HG02970 (cell line): ENCODE data around the gene PALLD.

ENCODE experiments used
- ATAC-seq: cut with Tn5 transposase; IDR thresholded peaks from one replicate; pipeline ENCODE4 v1.9.1; 2021; ENCODE audit warnings: mild to moderate bottlenecking, moderate library complexity, moderate number of reproducible peaks; ENCODE audit not compliant: unreplicated experiment, low FRiP score

PALLD gene

DNA sequence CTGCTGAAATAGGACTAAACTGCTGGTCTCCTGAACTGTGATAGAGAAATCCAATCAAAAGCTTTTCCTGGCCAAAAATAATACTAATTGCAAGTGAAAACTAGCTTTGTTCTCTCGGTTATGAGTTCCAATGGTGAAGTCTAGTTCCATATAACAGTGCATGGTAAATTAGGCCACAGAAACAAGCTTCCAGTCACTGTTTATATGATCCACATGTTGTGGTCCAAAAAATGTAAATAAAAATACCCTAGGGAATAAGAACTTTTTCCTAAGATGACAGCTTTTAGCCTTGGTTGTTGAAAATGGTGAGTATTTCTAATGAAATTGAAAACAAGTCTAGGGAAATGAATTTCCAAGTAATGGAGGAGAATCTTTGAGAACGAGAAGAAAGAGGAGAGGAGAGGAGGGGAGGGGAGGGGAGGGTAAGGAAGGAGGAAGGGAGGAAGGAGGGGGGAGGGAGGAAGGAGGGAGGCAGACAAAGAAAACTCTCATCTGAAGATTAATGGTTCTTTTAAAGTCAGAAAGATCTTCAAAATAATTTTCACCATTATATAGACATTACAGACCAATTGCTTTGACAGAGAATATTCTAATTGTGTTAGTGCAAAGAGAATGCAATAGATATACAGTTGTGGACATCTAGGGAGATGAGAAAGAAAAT is 26.1 kb downstream of the PALLD start:
- ATAC-seq, result no peak

DNA sequence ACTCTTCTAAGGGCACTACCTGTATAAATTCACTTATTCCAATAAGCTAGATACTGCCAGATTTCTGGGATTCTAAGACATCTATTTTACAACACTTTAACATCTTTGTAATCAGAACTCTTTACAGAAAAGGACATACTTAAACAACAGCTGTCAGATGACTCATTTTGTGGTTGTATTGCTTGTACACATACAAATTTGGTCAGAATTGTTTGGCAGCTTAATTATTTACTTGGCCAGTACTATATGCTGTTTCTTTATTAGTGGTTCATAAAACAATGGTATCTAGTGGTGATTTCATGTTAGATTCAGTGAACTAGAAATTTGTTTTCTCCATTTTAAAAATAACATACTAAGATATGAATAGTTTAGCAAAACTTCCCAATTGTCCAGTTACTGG is 27.2 kb downstream of the PALLD start:
- ATAC-seq, result no peak

DNA sequence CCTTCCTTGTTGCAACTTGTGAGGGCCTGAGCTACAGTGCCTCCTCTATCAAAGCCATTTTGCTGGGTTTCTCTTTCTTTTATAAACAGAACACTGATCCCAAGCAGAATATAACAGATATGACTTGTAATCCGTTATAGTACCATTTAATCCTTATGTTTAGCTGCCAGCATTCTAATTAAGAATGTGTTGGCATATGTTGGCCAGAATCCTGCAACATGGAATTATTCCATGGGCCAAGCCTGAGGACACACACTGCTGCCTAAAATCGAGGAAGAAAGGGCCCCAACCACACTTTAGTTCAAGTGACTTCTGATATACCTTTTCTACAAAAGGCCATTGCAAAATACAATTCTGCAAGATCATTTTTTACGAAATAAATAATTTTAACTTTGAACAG is 28.0 kb downstream of the PALLD start:
- no peak for ATAC-seq

DNA sequence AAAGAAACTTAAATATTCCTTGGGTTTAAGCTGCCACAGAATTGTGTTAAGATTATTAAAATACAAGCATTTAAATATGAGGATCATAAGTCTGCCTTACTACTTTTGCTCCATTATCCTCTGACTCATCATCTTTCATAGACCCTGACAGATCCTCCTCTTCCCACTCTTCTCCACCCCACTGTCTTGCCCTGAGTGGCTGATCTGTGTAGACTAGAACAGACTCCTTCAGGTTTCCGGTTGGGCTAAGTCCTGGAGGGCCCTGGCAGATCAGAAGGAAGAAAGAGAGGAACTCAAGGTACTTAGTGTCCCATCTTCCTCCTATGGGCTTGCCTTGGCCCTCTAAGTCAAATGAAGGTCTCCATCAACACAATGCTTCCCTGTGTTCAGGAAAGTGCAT is 30.7 kb downstream of the PALLD start:
- ATAC-seq, result no peak

DNA sequence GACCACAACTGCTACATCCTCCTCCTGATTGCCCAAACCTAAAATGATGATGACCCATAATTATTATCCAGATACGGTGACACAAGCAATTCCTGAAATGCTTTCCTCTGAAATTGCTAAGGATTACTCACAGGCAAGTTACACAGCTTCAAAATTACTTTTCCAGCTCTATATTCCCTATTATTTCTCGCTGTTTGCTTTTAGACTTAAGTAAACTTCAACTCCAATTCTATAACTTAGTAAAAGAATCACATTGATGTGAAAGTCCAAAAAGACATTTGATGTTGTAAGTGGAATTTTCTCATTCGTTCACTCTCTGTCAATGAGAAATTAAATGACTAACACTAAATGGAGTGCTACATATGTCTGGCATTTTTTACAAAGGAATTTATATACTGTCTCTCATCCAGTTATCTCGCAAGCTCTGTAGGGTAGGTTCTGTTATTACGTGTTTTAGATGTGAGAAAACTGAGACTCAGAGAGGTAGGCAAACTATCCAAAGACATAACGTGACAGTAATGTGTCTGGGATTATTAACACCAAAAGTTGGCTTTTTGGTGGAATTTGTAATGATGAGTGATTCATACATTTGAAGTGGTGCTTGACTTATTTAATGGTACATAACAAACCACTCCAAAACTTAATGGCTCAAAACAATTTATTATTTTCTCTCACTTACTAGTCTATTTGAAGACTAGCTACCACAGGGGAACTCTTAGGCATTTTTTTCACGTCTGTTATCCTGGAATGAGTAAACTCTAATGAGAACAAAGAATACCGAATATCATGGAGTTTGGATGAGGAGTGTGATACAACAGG is 31.5 kb downstream of the PALLD start:
- ATAC-seq, result no peak

DNA sequence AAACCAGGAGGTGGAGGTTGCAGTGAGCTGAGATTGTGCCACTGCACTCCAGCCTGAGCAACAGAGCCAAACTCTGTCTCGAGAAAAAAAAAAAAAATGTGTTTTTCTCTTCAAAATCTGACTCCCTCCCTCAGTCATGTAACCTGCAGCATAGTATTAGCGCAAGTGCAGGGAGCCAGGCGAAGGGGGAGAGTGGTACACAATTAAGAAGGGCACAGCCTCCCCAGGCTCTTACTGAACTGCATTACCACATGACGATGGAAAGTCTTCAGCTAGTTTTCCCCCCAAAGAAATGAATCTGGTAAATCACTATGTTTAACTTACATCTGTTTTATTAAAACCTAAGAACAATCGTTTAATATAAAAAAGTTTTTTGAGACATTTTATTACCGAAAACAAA is 32.4 kb downstream of the PALLD start:
- no peak for ATAC-seq

DNA sequence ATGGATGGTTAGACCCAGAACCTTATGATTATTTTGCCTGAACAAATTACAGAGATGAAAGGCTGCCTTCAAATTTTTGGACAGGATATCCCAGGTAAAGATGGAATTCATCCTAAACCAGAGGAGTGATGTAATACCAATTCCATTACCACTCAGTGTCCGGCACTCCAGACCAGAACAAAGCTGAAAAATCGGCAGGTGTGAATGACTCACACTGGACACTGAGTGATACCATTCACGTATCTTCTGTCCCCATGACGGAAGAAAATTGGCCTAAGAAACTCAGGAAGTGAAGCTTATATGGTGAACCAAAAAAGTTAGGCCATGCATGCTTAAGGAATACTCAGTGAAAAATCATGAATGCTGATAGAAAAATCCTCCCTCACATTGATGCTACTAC is 34.5 kb downstream of the PALLD start:
- ATAC-seq, result no peak

DNA sequence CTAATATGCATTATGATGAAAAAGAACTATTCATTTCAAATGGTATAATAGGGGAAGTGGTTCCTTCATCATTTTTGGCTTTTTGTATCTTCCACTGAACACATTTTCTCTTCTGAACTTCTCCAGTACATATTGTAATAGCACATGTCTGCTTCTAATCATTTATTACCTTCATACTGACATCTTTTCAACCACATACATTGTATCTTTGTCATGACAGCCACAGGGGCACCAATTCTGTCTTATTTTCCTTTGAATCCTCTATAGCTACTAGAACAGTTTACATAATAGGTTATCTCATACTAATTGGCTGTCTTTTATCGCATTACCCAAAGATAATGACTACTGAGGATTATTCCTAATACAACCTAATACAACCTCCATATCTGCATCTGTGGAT is 37.7 kb downstream of the PALLD start:
- ATAC-seq, result no peak

DNA sequence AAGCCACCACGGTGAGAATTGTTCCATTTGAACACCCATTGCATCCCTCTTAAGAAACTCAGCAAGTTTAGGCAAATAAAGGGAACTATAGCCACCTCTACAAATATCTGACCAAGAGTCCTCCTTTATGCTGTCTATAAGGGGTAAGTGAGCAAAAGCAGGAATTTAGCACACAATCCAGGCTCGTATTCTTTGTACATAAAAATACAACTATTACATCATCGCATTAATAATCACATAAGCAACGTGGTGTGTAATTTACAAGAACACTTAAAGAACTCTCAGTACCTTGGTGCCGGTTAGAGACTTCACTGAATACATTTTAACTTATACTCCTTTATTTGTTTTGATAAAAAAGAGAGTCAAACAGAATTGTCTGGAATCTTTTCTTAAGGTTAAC is 38.8 kb downstream of the PALLD start:
- ATAC-seq, result no peak

DNA sequence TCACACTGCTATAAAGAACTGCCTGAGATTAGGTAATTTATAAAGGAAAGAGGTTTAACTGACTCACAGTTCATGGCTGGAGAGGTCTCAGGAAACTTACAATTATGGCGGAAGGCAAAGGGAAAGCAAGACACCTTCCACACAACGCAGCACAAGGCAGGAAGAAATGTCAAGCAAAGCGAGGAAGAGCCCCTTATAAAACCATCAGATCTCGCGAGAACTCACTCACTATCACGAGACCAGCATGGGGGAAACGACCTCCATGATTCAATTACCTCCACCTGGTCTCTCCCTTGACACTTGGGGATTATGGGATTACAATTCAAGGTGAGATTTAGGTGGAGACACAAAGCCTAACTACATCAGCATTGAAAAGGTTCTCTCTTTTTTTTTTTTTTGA is 39.6 kb downstream of the PALLD start:
- ATAC-seq, result no peak

DNA sequence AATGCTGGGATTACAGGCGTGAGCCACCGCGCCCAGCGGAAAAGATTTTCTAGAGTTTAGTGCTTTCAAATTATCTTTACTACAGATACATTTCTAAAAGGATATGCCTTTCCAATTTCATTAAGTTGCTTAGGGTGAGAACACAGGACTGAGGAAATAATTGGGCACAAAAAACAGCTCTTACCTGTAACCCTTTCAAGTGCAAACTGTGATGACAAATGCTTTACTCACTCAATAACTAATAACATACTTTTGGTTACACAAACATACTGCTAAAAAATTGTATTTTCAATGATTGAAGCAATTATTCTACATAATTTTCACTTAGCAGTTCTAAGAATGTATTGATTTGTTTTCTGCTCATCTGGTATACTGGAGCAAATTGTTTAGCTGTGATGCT is 40.2 kb downstream of the PALLD start:
- no peak for ATAC-seq

DNA sequence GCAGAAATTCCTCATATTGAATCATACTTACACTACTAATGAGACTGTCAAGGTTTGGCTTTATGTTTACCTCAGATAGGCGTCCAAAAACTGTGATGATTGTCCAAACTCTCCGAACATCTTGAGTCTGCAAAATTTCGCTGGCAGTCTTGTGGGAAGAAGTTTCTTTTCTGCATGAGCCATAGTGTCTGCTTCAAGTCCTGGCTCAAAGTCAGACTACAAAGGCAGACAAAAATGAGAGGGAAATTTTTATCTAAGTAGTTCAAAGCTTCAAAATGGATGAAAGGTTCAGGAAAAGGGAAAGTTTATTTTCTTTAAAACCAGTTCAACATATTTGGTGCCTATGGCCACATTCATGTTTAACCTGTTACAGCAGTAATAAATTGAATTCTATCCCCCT is 40.7 kb downstream of the PALLD start:
- ATAC-seq, result no peak

DNA sequence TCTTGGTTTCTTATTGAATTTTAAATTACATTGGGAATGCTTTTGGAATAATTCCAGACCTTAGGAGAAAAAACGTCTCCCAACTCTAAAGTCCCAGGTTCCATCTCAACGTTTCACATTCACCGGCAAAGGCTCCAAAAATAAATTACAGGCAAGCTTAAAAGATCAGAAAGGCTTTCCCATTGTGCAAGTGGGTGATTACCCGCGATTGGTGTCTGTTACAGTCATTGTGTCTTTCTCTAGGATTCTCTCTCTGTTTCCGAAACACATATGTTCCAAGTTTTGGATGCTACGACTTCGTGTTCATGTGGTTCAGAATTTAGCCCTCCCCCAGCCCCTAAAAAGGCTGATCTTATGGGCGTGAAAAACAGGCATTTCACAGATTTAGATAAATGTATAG is 41.8 kb downstream of the PALLD start:
- no peak for ATAC-seq

DNA sequence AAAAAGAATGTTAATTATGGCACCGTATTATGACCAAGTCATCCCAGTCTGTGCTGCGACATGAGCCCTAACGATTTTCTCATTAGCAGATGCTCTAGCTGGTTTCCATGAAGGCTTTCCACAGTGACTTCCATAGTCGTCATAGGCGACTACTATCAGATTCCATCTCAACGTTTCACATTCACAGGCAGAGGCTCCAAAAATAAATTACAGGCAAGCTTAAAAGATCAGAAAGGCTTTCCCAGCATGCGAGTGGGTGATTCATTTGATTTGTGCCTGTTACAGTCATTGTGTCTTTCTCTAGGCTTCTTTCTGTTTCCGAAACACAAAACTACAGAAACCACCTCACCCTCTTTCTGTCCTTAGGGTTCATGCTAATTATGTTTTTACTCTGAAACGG is 43.2 kb downstream of the PALLD start:
- ATAC-seq, result no peak

DNA sequence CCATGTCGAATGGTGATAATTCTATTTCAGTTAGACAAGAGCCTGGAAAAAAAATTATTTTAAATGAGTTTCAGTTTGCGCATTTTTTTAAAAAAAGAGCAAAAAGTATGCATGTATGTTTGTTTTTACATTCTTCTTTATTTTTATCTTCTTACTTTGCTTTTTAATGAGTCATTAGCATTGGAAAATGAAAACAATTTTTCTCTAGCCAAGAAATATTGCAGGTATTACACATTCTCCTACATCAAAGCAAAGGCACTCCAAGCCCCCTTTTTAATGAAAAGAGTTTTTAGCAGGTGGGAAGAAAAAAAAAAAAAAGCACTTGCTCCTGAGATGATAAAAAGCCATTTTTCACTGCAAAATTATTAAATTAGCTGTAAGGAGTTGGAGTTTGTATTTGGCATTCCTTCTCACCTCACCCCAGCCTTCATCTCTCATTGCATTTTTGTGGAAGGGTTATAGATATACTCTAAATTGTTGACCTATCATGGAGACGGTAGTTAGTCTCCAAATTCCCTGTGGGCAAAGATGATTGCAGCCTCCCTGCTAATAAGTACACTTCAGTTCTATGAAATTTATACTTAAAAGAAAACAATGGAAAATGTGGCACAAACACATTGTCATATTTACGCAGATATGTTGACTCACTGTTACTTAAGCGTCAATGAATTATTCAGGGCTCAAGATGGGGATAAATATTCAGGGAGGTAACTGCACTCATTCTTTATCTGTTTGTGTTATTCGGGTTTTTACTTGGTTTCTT is 43.8 kb downstream of the PALLD start:
- ATAC-seq, result no peak

DNA sequence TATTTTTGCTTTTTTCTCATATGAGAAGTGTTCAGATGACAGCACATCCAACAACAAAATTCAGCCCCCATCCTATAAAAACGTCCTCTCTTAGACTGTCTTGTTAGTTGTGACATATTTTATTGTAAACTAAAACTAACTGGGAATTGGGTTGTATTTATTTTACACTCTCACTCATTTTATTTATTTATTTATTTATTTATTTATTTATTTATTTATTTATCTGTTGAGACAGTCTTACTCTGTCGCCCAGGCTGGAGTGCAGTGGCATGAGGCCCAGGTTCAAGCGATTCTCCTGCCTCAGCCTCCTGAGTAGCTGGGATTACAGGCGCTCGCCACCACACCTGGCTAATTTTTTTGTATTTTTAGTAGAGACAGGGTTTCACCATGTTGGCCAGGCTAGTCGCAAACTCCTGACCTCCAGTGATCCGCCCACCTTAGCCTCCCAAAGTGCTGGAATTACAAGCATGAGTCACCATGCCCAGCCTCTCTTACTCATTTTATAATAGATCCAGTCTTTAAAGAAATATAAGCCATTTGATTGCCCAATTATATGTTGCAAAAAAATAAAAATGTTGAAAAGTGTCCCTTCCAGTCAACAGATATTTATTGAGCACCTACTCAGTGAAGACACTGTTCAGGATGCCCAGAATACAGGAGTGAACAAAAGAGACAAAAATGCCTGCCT is 44.6 kb downstream of the PALLD start:
- no peak for ATAC-seq

DNA sequence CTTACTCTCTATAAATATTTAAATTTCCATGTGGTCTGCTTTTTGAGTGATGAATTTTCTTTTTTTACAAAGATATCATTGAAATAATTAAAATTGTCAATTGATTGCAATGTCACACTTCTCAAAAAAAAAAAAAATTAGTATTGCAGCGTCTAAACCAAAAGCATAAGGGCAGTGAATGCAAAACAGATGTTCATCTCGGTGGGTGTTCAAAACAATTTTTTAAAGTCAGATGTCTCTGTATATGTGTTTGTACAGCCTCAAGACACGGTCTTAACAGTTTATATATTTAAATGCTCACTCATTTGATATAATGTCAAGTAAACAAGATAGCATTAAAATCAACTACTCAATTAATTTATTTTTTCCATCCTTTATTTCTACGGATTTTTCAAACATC is 52.3 kb downstream of the PALLD start:
- no peak for ATAC-seq

DNA sequence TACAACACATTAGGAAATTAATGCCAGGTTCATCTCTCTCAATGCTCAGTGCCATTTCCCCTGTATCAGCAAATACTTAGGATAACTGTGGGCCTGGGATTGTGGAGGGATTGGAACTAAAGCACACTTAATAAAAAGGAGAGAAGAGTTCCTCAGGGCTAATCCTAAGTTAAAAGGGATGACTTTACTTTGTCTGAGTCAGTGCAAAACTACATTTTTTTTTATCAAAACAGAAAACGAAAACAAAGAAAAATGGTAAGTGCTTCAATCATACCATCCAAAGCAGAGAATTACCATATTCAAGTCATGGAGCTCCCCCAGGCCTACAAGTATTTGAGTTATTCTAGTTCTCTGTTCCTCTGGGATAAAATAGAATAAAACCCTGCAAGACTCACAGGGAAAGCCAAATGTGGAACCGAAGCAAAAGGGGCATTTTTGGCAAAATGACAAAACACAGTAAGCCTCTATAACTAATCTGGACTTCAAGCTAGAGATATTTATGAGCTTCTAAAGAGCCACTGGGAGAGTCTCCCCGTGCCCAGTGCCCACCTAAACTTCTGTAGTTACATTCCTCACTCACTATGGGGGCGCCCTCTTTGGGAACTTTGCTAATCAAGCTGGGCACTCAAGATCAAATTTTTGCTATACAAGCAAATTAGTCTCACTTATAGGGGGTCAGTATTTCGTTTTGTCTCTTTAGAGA is 53.4 kb downstream of the PALLD start:
- ATAC-seq, result no peak

DNA sequence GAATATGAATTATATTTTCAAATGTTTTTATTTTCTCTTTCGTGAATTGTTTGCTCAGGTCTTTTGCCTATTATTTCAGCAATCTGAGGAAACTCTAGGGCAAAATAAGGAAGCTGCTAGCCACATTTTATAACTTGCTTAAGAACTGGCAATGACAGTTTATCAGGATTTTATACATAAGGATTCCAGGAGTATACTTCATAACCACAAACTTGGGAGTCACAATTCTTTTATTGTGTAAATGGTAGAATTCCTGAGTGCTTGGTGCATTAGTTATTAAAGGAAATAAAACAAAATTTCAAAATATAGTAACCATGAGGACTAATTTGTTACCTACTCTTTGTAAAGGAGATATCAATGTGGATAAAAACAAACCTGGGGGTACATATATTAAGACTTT is 54.4 kb downstream of the PALLD start:
- no peak for ATAC-seq

DNA sequence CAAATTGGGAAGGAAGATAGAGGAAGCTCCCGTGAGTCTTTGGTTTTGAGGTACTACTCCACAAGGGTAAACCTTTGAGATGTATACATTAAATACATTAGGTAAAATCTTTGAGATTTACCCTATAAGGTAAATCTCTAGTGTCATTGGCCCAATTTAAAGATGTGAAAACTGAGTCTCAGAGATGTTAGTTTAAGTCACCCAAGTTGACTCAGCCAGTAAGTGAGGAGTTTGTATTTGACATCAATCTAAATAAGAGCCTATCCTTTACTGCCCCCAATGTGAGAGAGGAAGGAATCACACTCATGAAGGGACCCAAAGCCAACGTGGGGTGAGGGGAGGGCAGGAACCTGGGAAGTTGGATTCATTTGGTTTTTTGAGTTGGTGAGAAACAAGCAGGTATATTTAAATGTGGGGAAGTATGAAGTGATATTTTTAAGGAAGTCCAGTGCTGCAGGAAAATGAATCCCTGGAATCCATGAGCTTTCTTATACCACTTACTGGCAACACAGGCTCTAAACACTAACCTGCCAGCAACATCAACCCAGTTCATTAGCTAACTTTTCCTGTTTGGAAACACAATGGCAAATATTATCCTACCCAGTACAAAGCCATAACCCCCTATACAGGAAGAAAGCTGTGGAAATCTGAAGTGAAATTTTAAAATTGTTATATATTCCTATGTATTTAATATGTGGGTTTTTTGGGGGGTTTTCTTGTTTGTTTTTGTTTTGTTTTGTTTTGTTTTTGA is 55.3 kb downstream of the PALLD start:
- no peak for ATAC-seq
